Left forelimb (tissue), 1 donor: ENCODE measurements around the gene PLCG2.
"Not testable (repeated sequence)": the region's sequence is repeated elsewhere in the genome, so short reads cannot be mapped to it uniquely, and the experiment has no call there.

ENCODE experiments used
- DNase-seq: peaks from one replicate; pipeline ENCODE4 v3.0.0-alpha.2; 2018; ENCODE audit warnings: low spot score

The PLCG2 gene

GRCh38 chr16:81790277-81790676, 11.2 kb downstream of the PLCG2 start:
- no peak for DNase-seq

DNA sequence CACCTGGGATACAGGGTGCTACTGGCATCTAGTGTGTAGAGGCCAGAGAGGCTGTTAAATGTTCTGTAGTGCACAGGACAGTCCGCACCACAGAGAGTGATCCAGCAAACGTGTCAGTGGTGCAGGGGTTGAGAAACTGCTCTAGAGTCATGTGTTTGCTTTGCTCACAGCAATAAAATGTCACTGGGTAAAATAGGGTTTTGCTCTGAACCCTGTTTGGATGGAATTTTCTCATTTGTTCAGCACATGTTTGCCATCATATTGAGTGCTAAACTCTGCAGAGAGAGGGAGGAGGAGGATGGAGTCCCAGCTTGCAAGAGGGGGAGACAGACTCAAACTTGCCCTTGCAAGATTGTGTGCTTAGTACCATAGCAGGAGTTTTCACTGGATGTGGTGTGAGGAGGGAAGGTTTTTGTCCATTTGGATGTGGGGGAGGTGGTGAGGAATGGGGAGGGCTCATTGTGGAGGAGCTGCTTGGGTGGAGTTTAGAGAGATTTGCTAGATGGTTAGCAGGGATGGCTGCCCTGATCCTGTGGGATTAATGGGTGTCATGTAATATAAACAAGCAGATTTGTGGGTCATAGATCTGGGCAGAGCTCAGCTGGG, 11.8 kb downstream of the PLCG2 start:
- DNase-seq = no peak

GRCh38 chr16:81792828-81793227, 13.7 kb downstream of the PLCG2 start:
- DNase-seq = no peak

DNA sequence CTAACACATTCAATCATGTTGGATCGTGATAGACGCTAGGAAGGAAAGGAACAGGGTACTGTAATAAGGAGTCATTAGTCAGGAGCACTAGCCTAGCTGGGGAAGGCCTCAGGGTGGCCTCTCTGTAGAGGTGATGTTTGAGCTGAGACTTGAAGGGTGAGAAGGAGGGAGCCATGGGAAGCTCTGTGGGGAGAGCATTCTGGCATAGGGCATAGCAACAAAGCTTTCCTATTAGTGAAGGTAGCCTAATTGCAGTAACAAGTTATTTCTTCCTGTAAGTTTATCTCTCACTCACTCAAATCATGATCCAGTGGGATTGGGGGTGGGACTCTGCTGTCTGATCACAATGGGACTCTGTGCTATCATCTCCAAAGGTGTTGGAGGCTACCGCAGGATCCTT, 16.1 kb downstream of the PLCG2 start:
- no peak for DNase-seq

- no peak for DNase-seq
Measured at GRCh38 chr16:81796035-81796434, 16.9 kb downstream of the PLCG2 start.

DNA sequence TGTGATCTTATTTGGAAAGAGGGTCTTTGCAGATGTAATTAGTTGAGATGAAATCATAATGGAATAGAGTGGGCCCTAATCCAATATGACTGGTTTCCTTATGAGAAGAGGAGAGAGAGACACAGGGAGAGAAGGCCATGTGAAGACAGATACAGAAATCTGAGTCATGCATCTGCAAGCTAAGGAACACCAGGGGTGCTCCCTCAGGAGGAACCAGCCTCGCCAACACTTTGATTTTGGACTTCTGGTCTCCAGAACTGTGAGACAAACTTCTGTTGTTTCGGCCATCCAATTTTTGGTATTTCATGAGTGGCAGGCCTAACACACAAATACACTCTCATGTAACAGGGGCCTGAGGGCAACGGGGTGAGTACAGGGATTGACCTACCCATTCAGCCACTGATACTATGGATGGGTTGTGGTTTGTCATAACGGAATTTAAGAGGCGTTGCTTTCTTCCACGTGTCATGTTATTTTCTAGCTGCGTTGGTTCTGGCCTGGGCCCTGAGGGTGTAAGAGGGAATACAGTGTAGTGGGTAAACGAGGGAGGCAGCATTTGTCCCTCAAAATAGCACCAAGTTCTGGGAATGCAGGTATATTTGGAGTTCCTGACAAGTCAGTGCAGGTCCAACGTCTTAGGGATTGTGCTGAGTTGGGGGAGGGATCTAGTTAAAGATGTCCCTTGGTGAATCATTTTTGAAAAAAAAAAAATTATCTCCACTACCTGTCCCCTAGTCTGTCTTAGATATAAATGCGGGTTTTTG, 17.7 kb downstream of the PLCG2 start:
- DNase-seq = no peak

GRCh38 chr16:81797443-81797842, 18.4 kb downstream of the PLCG2 start:
- DNase-seq = no peak

DNA sequence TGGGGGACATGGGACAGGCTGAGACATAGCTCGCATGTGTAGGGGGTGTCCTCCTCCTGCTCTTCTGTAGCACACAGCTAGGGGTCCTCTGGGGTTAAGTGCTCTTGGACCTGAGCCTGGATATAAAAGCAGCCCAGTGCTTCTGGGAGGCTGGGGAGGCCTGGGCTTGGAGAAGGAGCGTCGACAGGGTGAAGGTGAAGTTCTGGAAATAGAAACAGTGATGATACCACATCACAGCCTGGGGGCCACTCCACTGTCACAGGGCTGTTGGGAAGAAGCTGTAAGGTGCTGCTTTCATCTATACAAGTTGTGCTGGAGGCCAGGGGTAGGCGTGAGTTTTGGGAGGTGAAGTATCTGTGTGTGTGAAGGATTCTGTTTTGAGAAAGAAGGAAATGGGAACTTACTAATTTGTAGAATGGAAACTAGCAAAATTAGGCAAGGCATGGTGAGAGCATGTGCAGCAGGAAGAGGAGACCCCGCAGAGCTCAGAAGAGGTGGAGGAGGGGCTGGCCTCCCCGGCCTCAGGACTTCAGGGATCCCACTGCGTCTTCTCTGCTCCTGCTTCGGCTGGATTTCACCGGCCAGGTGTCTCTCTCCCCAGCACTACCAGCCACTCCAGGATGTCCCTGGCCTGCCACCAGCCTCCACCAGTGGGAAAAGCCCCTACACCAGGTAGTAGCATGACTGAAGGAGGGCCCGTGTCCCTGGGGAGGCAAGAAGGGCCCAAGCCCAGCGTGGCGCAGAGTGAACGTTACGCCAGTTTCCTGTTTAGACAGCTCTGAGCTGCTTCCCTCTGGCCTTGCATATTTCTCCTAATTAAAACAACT, 19.4 kb downstream of the PLCG2 start:
- no peak for DNase-seq

DNA sequence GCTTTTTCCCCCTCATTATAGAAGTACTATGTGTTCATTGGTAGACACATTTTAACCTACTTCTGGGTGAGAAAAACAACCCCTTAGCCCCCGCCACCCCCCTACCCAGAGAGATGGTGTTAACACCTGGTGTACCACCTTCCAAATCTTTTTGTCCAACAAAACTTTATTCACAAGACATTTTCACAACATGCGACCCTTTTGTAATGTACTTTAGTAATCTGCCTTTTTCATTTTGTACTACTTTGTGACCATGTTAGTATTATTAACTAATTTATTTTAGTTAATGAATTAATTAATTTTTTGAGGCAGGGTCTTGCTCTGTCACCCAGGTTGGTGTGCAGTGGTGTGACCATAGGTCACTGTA, 20.0 kb downstream of the PLCG2 start:
- no peak for DNase-seq

DNA sequence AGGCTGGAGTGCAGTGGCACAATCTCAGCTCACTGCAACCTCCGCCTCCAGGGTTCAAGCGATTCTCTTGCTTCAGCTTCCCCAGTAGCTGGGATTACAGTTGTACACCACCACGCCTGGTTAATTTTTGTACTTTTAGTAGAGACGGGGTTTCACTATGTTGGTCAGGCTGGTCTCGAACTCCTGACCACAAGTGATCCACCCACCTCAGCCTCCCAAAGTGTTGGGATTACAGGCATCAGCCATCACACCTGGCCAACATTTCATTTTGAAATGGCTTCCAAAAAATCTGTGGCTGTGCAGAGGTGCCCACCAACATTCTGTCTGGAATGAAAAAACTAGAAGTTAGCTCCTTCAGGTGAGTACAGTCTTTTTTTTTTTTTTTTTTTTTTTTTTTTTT, 22.6 kb downstream of the PLCG2 start:
- DNase-seq = not testable (repeated sequence)

- DNase-seq = no peak
Measured at GRCh38 chr16:81803332-81803731, 24.2 kb downstream of the PLCG2 start.

DNA sequence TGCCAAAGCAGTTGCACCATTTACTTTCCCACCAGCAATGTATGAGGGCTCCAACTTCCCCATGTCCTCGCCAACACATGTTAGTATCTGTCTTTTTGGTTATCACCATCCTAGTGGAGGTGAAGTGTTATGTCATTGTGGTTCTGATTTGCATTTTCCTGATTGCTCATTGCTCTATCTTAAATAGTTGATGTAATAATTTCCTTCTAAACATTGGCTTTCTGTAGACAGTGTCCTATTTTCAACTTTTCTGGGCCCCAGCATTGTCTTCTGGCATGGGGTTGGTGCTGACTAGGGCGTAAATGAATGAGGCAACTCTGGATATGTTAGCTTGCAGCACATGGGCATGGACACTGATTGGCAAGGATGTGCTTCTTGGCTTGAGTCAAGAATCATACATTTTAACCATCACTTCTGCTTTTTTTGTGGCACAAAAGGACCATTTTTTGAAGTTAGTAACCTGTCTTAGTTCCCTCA, 25.1 kb downstream of the PLCG2 start:
- no peak for DNase-seq

- DNase-seq = no peak
Measured at GRCh38 chr16:81806696-81807095, 27.6 kb downstream of the PLCG2 start.

GRCh38 chr16:81807767-81808358, 28.8 kb downstream of the PLCG2 start:
- no peak for DNase-seq

- DNase-seq = no peak
Measured at GRCh38 chr16:81808933-81809480, 29.9 kb downstream of the PLCG2 start.

DNA sequence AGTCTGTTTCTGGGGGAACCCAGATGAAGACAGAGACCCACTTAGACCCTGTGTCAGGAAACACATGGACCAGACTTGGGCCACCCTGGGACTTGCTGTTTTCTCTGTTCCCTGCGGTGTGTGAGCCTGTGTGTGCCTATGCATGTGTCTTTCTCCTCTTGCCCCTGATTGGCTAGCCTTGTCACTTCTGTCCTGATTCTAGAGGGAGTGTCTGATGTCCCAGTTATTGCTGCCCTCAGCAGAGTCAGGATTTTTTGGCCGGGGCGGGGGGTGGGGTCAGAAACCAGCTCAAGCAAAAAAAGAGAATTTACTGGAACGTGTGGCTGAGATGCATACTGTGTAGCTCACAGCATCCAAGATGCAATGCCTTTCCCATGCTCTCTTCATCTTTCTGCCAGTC, 30.5 kb downstream of the PLCG2 start:
- no peak for DNase-seq

DNA sequence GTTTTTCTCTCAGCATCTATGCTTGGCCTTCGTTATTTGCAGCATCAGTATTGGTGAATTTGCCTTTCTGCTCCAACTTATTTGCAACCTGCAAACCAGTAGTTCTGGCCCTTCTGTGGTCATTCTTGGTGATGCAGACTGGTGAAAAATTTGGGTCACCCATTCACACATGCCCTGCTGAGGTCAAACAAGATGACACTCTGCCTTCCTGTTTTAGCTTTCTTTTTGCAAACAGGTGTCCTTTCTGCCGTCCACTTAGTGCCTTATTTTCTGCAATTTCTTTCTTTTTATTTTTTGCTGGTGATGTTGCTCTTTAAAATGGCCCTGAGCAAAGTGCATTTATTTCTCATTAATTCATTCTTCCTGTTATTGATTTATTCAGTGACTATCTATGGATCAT, 31.3 kb downstream of the PLCG2 start:
- DNase-seq = no peak

DNA sequence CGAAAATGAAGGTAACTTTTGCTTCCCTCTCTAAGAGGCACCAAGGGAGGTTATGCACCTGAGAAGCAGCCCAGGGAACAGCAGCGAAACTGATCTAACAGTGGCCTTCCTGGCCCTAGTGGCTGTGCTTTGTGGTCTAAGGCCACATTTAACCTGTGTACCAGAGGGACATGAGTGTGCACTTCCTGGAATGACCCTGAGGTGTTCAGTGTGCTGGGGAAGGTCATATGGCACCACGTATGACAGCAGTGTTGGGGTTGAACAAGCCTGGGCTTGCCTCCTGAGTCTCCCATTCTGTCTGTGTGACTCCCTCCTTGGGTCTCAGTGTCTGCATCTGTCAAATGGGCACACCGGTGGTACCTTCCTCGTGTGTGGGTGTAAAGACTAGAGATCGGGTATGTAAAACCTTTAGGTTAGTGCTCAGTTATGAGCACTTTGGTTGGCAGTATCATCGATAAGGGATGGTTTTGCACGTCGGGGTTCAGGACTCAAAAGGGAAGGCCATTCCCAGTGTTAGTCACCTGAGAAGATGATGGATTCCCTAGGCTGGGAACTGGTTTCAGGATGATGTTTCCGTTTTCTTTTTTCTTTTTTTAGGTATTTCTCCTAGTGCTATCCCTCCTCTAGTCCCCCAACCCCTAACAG, 31.9 kb downstream of the PLCG2 start:
- no peak for DNase-seq

- no peak for DNase-seq
Measured at GRCh38 chr16:81813648-81814047, 34.6 kb downstream of the PLCG2 start.

DNA sequence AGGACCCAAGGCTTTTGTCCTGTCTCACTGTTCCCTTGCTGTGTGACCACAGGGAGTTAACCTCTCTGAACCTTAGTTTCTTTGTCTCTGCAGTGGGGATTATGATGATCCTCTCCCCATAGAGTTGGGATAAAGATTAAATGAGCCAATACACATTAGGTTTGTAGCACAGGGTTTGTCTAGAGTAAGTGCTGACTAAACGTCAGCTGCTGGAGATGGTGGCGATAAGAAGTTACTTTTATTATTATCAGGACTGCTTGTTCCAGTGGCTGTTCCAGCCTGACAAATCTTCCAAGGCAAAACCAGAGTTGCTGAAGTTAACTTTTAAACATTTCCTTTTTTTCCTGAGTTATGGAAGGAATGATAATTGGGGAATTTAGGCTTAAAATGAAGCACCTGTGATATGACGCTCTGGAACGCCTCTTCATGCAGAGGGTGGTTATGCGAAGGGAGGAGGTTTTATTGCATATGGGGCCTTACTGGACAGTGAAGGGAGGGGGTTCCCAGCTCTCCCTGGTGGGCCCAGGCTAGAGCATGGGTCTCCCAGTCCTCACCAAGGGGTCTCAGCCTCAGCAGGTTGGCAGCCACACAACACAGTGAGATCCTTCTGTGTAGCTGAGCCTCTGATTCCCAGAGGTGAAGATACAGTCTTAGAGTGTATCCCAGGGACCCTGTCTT, 35.8 kb downstream of the PLCG2 start:
- no peak for DNase-seq

DNA sequence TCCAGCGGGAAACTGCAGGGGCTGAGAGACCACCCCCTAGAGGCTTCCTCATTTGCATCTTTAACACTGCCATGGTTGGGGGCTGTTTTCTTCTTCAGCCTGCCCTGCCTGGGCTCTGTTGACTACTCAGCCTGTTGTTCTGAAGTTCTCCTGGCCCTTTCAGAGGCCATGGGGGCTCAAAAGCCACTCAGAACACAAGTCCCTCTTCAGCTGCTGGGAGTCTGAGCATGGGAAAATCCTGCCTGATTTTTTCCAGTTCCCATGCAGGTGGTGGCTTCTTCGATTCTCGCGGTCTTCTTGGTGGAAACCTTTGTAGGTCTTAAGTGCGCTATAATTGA, 36.3 kb downstream of the PLCG2 start:
- no peak for DNase-seq
